Measurements from ENCODE around the gene ISLR.

Gene ISLR

GRCh38 chr15:74173380-74174218, at the start of gene ISLR:
TSS of gene ISLR (plus strand) at chr15:74173710. CDS start at chr15:74174859, 1,149 bp downstream.
- no peak for DNase-seq (ENCODE audit: low read depth)

GRCh38 chr15:74124196-74124595, 49.3 kb upstream of the ISLR start:
- no peak for DNase-seq (ENCODE audit: low read depth)

- no peak for DNase-seq (ENCODE audit: low read depth)
Observed at GRCh38 chr15:74124759-74125158, 48.8 kb upstream of the ISLR start.

GRCh38 chr15:74127255-74127953, 46.1 kb upstream of the ISLR start:
- DNase-seq (ENCODE audit: low read depth), result peak; percentile 81

GRCh38 chr15:74127954-74128784, 45.3 kb upstream of the ISLR start:
- no peak for DNase-seq (ENCODE audit: low read depth)

GRCh38 chr15:74128785-74129585, 44.5 kb upstream of the ISLR start:
- DNase-seq (ENCODE audit: low read depth), result no peak

- DNase-seq (ENCODE audit: low read depth), result no peak
Observed at GRCh38 chr15:74129586-74130154, 43.8 kb upstream of the ISLR start.

GRCh38 chr15:74130155-74130848, 43.2 kb upstream of the ISLR start, which contains the start of gene ISLR2:
TSS of gene ISLR2 (plus strand) at chr15:74130586. CDS start at chr15:74132755, 2,169 bp downstream.
- DNase-seq (ENCODE audit: low read depth), result no peak

- no peak for DNase-seq (ENCODE audit: low read depth)
Observed at GRCh38 chr15:74130849-74131627, 42.5 kb upstream of the ISLR start.

GRCh38 chr15:74131628-74132413, 41.7 kb upstream of the ISLR start:
- no peak for DNase-seq (ENCODE audit: low read depth)

- DNase-seq (ENCODE audit: low read depth), result no peak
Observed at GRCh38 chr15:74132681-74133651, 40.5 kb upstream of the ISLR start.

GRCh38 chr15:74133694-74134386, 39.7 kb upstream of the ISLR start:
- no peak for DNase-seq (ENCODE audit: low read depth)

GRCh38 chr15:74134387-74135027, 39.0 kb upstream of the ISLR start:
- no peak for DNase-seq (ENCODE audit: low read depth)

- no peak for DNase-seq (ENCODE audit: low read depth)
Observed at GRCh38 chr15:74135041-74135565, 38.4 kb upstream of the ISLR start.

GRCh38 chr15:74136540-74136813, 37.0 kb upstream of the ISLR start:
- no peak for DNase-seq (ENCODE audit: low read depth)

- no peak for DNase-seq (ENCODE audit: low read depth)
Observed at GRCh38 chr15:74136814-74137536, 36.5 kb upstream of the ISLR start.
